GM06990 (cell line): ENCODE data around the gene SMYD4.
"Not testable (repeated sequence)": the region's sequence is repeated elsewhere in the genome, so short reads cannot be mapped to it uniquely, and the experiment has no call there.

ENCODE experiments used
- DNase-seq: peaks from one replicate; pipeline ENCODE4 v3.0.0-alpha.2; 2011; ENCODE audit not compliant: insufficient read length; ENCODE audit errors: extremely low read depth
- H3K27me3 ChIP-seq: replicated peaks from 2 replicates; pipeline ENCODE4 v1.6.0; 2011; ENCODE audit warnings: low read length; ENCODE audit not compliant: control insufficient read depth, insufficient read depth
- H3K36me3 ChIP-seq: 2 replicates; pipeline ENCODE4 v1.5.1; 2011; ENCODE audit warnings: low read length; ENCODE audit not compliant: control insufficient read depth, insufficient read depth
- H3K4me3 ChIP-seq: replicated peaks from 2 replicates; pipeline ENCODE4 v1.5.1; 2011; ENCODE audit warnings: low read depth, mild to moderate bottlenecking, control low read depth, low read length
- CTCF ChIP-seq: IDR thresholded peaks from 2 replicates; pipeline ENCODE4 v1.5.1; 2011; ENCODE audit warnings: low read length, control low read depth, mild to moderate bottlenecking, inconsistent platforms; ENCODE audit not compliant: insufficient read depth, poor library complexity, severe bottlenecking

The SMYD4 gene

GRCh38 chr17:1742371-1743087 is 87.2 kb downstream of the SMYD4 start, which contains the start of gene SERPINF2:
Gene SERPINF2 (plus strand): TSS chr17:1742871. CDS start chr17:1744996, 2,125 bp downstream.
- no peak for DNase-seq
- no peak for TF ChIP-seq CTCF
- Histone ChIP-seq H3K4me3 (no peak within 1 kb of the TSS), H3K27me3 (no peaks in the 10 kb centered on the region), H3K36me3 (peaks cover 5% of the 10 kb centered on the region; the same call in 1 of the 2 replicates)

- not testable (repeated sequence) for H3K36me3 ChIP-seq, H3K27me3 ChIP-seq, DNase-seq, H3K4me3 ChIP-seq
These were observed 87.8 kb downstream of the SMYD4 start for GRCh38 chr17:1741899-1742298.

GRCh38 chr17:1737531-1738291 is 92.0 kb downstream of the SMYD4 start:
- Histone ChIP-seq H3K27me3 (no peaks in the 10 kb centered on the region), H3K36me3 (peaks cover 12% of the 10 kb centered on the region), H3K4me3 (no peak overlapping the region)
- no peak for DNase-seq
- no peak for TF ChIP-seq CTCF

DNA sequence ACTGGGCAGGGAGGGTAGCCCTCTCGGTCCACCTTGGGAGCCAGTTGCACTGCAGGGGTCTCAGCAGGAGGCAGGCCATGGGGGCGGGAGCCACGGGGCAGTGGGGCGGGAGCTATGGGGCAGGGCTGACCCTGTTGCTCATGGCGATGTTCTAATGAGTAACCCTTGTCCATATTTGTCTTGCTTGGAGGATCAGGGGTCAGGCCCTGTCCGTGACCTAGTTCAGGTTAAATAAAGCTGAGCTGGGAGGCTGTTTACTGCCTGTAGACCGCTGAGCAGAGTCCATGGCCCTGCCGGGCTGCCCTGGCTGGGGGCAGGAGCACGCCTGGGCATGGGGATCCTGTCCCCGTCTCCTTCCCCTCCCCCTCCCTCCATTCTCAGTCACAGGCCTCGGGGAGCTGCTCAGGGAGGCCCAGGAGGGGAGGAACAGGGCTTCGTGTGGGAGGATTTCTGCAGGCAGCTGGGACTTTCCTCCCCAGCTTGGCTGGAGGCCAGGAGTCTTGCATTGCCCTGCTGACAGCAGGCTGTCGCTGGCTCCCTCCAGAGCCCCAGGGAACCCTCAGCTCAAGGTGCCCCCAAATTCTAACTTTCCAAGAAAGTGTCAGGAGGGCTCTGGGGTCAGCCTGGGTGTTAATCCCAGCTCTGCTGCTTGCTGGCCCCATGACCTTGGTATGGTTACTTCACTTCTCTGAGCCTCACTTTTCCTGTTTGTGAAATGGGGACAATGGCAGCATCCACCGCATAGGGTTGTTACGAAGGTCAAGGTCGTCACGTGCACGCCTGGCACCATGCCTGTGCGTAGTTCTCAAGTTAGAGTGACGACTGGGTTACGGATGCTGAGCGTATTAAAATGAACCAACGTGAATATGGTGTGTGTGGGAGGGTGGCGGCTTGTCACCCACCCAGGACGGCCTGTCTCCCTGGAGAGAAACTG is 93.1 kb downstream of the SMYD4 start:
- H3K4me3 ChIP-seq = no peak overlapping the region
- H3K36me3 ChIP-seq = peaks cover 12% of the 10 kb centered on the region
- no peak for TF ChIP-seq CTCF
- H3K27me3 ChIP-seq = no peaks in the 10 kb centered on the region
- no peak for DNase-seq

- DNase-seq = no peak
- H3K4me3 ChIP-seq = no peak overlapping the region
- H3K27me3 ChIP-seq = no peaks in the 10 kb centered on the region
- peaks cover 13% of the 10 kb centered on the region for H3K36me3 ChIP-seq
- no peak for TF ChIP-seq CTCF
These were observed 93.8 kb downstream of the SMYD4 start for GRCh38 chr17:1735834-1736347.

DNA sequence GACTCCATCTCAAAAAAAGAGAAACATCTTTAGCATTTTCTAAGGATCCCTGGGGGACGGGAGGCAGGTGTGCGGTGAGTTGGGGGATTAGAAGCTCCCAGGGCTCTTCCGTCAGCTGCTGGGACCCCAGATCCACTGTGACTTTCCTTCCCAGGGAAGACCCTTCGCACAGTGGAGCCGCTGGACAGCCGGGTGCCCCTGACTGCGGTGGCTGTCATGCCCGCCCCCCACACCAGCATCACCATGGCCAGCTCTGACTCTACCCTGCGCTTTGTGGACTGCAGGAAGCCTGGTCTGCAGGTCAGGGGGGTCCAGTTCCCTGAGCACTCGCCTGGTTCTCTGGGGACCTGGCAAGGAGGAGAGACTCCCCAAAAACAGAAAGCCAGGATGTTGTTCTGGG is 94.3 kb downstream of the SMYD4 start:
- no peak for DNase-seq
- Histone ChIP-seq H3K4me3 (no peak overlapping the region), H3K27me3 (no peaks in the 10 kb centered on the region), H3K36me3 (peaks cover 13% of the 10 kb centered on the region)
- TF ChIP-seq CTCF = no peak
